ENCODE measurements around the gene TANGO2.

Gene TANGO2

GRCh38 chr22:20115691-20116375 lies 94.9 kb downstream of the TANGO2 start, which contains the start of gene RANBP1:
TSS of gene RANBP1 (plus strand) at chr22:20116104. CDS start at chr22:20116185, 81 bp downstream.
- Histone ChIP-seq H3K79me2 (ENCODE audit: insufficient read depth, low read length) (peaks cover 45% of the 10 kb centered on the region), H3K4me2 (ENCODE audit: low read length) (peak within 1 kb of the TSS; percentile 81), H3K27me3 (ENCODE audit: insufficient read depth, low read length) (no peaks in the 10 kb centered on the region), H3K4me1 (ENCODE audit: insufficient read depth, low read length, severe bottlenecking) (peaks cover 48% of the 10 kb centered on the region), H3K27ac (ENCODE audit: low read depth, low read length, poor library complexity, severe bottlenecking) (peak within 1 kb of the TSS; percentile 57), H4K20me1 (ENCODE audit: insufficient read depth, low read length) (no peaks in the 10 kb centered on the region), H2AFZ (ENCODE audit: low read length) (no peak within 1 kb of the TSS), H3F3A (ENCODE audit: insufficient read depth, low read length) (peaks cover 1% of the 10 kb centered on the region; the same call in 1 of the 2 replicates), H3K4me3 (ENCODE audit: low read depth, low read length, poor library complexity, severe bottlenecking) (peak within 1 kb of the TSS; percentile 96), H3K9ac (ENCODE audit: low read length) (peak within 1 kb of the TSS; percentile 99), H3K9me3 (ENCODE audit: low read length) (no peaks in the 10 kb centered on the region), H3K36me3 (ENCODE audit: insufficient read depth, low read length) (peaks cover 82% of the 10 kb centered on the region), H3K9me2 (ENCODE audit: low read depth, low read length) (no peaks in the 10 kb centered on the region)
- TF ChIP-seq CTCF (IDR thresholded peaks at IDR 0.05; ENCODE audit: low read length), result no peak
- TF ChIP-seq EZH2 (IDR thresholded peaks at IDR 0.05; ENCODE audit: borderline replicate concordance, low read length), result no peak

- H3K9me2 ChIP-seq (ENCODE audit: low read depth, low read length), result no peaks in the 10 kb centered on the region
- no peaks in the 10 kb centered on the region for H3F3A ChIP-seq (ENCODE audit: insufficient read depth, low read length)
- peak overlapping the region; percentile 99 for H3K9ac ChIP-seq (ENCODE audit: low read length)
- H3K27me3 ChIP-seq (ENCODE audit: insufficient read depth, low read length), result no peaks in the 10 kb centered on the region
- peak overlapping the region; percentile 57 for H3K27ac ChIP-seq (ENCODE audit: low read depth, low read length, poor library complexity, severe bottlenecking)
- peaks cover 45% of the 10 kb centered on the region for H3K79me2 ChIP-seq (ENCODE audit: insufficient read depth, low read length)
- no peak for TF ChIP-seq EZH2 (IDR thresholded peaks at IDR 0.05; ENCODE audit: borderline replicate concordance, low read length)
- no peak for TF ChIP-seq CTCF (IDR thresholded peaks at IDR 0.05; ENCODE audit: low read length)
- peaks cover 45% of the 10 kb centered on the region for H3K4me1 ChIP-seq (ENCODE audit: insufficient read depth, low read length, severe bottlenecking)
- no peaks in the 10 kb centered on the region for H4K20me1 ChIP-seq (ENCODE audit: insufficient read depth, low read length)
- no peaks in the 10 kb centered on the region for H3K9me3 ChIP-seq (ENCODE audit: low read length)
- H3K36me3 ChIP-seq (ENCODE audit: insufficient read depth, low read length), result peaks cover 84% of the 10 kb centered on the region
- peak overlapping the region; percentile 96 for H3K4me3 ChIP-seq (ENCODE audit: low read depth, low read length, poor library complexity, severe bottlenecking)
- H3K4me2 ChIP-seq (ENCODE audit: low read length), result peak overlapping the region; percentile 81
- no peak overlapping the region for H2AFZ ChIP-seq (ENCODE audit: low read length)
Measured at GRCh38 chr22:20116376-20116950, 95.6 kb downstream of the TANGO2 start.
